C4-2B (cell line): ENCODE data around the gene FHAD1.

ENCODE experiments used
- CTCF ChIP-seq: fragments of 450-650 bp; conservative IDR thresholded peaks from 2 replicates; pipeline ENCODE4 v1.5.1; 2017; ENCODE audit warnings: mild to moderate bottlenecking
- ZFX ChIP-seq: fragments of 450-650 bp; IDR thresholded peaks from 2 replicates; pipeline ENCODE4 v1.6.1; 2017

GRCh38 chr1:15352128-15352957 is 105.3 kb downstream of the FHAD1 start:
- TF ChIP-seq CTCF (no peak), ZFX (no peak)
